Endothelial cell of umbilical vein (primary cell): ENCODE data around the gene GYPC. TPM values are rescaled to one million over a fixed set of nuclear protein-coding genes. Genes with fewer than 3 reads are reported as not detected.

Source experiments
- BruUV-seq: library from RNA; stranded (reverse); fragments of 400-500 nt; replicated peaks from 2 replicates; lab custom pipeline; 2021; lab: Mats Ljungman, UMichigan
- CTCF ChIA-PET: fragments of 300-600, 350-600 bp; sonication (Branson Sonifier 250); formaldehyde crosslinking; loops from one replicate; lab custom pipeline; 2021; ENCODE audit warnings: antibody characterized with exemption, inconsistent platforms; lab: Charles Lee
- POLR2A ChIA-PET: fragments of 300-600, 350-600 bp; sonication (Branson Sonifier 250); formaldehyde crosslinking; loops from one replicate; lab custom pipeline; 2021; ENCODE audit warnings: antibody characterized with exemption, inconsistent platforms; lab: Charles Lee
- DNase-seq: peaks from one replicate; pipeline ENCODE4 v3.0.0-alpha.2; 2011; ENCODE audit warnings: low read depth, low spot score
- FAIRE-seq: peaks from 2 replicates; lab custom pipeline; 2011; peaks lifted over from hg19 to GRCh38; lab: Jason Lieb, UNC
- H2AFZ ChIP-seq: 2 replicates; pipeline ENCODE4 v1.6.0; 2012; ENCODE audit warnings: low read depth, low read length, control low read depth, inconsistent platforms
- H3K27ac ChIP-seq: 2 replicates; pipeline ENCODE4 v1.5.1; 2011; ENCODE audit warnings: low read depth, mild to moderate bottlenecking, control low read depth, low read length, moderate library complexity; ENCODE audit not compliant: insufficient read depth
- H3K27me3 ChIP-seq, 2 experiments: 2 replicates each; pipeline versions ENCODE4 v1.6.0 to v1.6.1; 2011; ENCODE audit warnings: low read length in 2 of 2, mixed read lengths in 1 of 2; ENCODE audit not compliant: control insufficient read depth in 2 of 2, insufficient read depth in 2 of 2
- H3K36me3 ChIP-seq, 2 experiments: 2 replicates in 1 of 2; 3 replicates in 1 of 2; pipeline ENCODE4 v1.5.1; 2011; ENCODE audit warnings: low read length in 2 of 2, mild to moderate bottlenecking in 1 of 2, moderate library complexity in 1 of 2; ENCODE audit not compliant: control insufficient read depth in 2 of 2, insufficient read depth in 2 of 2; ENCODE audit errors: extremely low read depth in 1 of 2
- H3K4me1 ChIP-seq: 3 replicates; pipeline ENCODE4 v1.5.1; 2011; ENCODE audit warnings: mild to moderate bottlenecking, low read length; ENCODE audit not compliant: control insufficient read depth, insufficient read depth; ENCODE audit errors: extremely low read depth
- H3K4me2 ChIP-seq: 2 replicates; pipeline ENCODE4 v1.6.1; 2011; ENCODE audit warnings: low read length, control low read depth, mixed read lengths; ENCODE audit not compliant: insufficient read depth
- H3K4me3 ChIP-seq, 3 experiments: fragments of 200-600 bp in 1 of 3; sonication (generic), shearing (Covaris generic) in 1 of 3; replicated peaks in 1 of 3; 2 replicates each; pipeline ENCODE4 v1.5.1; 2011 to 2016; ENCODE audit warnings: control low read depth in 3 of 3, low read length in 3 of 3, mild to moderate bottlenecking in 2 of 3, inconsistent platforms in 1 of 3, low read depth in 1 of 3, moderate library complexity in 1 of 3; ENCODE audit not compliant: insufficient read depth in 1 of 3
- H3K79me2 ChIP-seq: 2 replicates; pipeline ENCODE4 v1.6.0; 2012; ENCODE audit warnings: low read length, inconsistent platforms; ENCODE audit not compliant: control insufficient read depth, insufficient read depth
- H3K9ac ChIP-seq: replicated peaks from 2 replicates; pipeline ENCODE3; 2011; ENCODE audit warnings: low read length, control low read depth; ENCODE audit not compliant: insufficient read depth; ENCODE audit errors: extremely low read depth
- H3K9me1 ChIP-seq: replicated peaks from 3 replicates; pipeline ENCODE4 v1.6.0; 2011; ENCODE audit warnings: mild to moderate bottlenecking, low read length; ENCODE audit not compliant: control insufficient read depth, insufficient read depth; ENCODE audit errors: extremely low read depth
- H3K9me3 ChIP-seq: replicated peaks from 2 replicates; pipeline ENCODE4 v1.5.1; 2012; ENCODE audit warnings: low read length, inconsistent platforms; ENCODE audit not compliant: control insufficient read depth, insufficient read depth
- H4K20me1 ChIP-seq: replicated peaks from 2 replicates; pipeline ENCODE3; 2011; ENCODE audit warnings: mild to moderate bottlenecking, low read length; ENCODE audit not compliant: control insufficient read depth, insufficient read depth; ENCODE audit errors: extremely low read depth
- CTCF ChIP-seq, 2 donors: IDR thresholded peaks; 1 replicate in 1 of 2; 2 replicates in 1 of 2; pipeline ENCODE4 v1.5.1; 2011; ENCODE audit warnings: low read length in 2 of 2, mild to moderate bottlenecking in 2 of 2, moderate library complexity in 2 of 2, control low read depth in 1 of 2, inconsistent platforms in 1 of 2, low read depth in 1 of 2; ENCODE audit not compliant: insufficient read depth in 1 of 2; ENCODE audit errors: extremely low read depth in 1 of 2
- EZH2 ChIP-seq: IDR thresholded peaks from 2 replicates; pipeline ENCODE4 v1.6.1; 2012; ENCODE audit warnings: borderline replicate concordance, low read depth, mild to moderate bottlenecking, moderate library complexity, low read length, inconsistent platforms; ENCODE audit not compliant: severe bottlenecking
- GATA2 ChIP-seq: IDR thresholded peaks from 2 replicates; pipeline ENCODE4 v1.7.0; 2011; ENCODE audit warnings: low read depth, mild to moderate bottlenecking, moderate library complexity, mixed read lengths, low read length; ENCODE audit not compliant: insufficient read length, insufficient read depth
- MAX ChIP-seq: IDR thresholded peaks from 2 replicates; pipeline ENCODE4 v1.6.1; 2011; ENCODE audit not compliant: insufficient read depth, insufficient read length
- MYC ChIP-seq: IDR thresholded peaks from one replicate; pipeline ENCODE4 v1.6.1; 2011; ENCODE audit warnings: mild to moderate bottlenecking, low read depth, low read length
- POLR2A ChIP-seq: IDR thresholded peaks from 2 replicates; pipeline ENCODE4 v1.6.1; 2012; ENCODE audit warnings: low read depth, mild to moderate bottlenecking, control low read depth, low read length
- dilution Hi-C: fragments of 300-500 bp; cut with MboI; formaldehyde crosslinking; loops from one replicate; pipeline ENCODE4 v1.15.0; 2019; ENCODE audit warnings: low sequenced_read_pairs; ENCODE audit not compliant: extremely low pct_ligation_motif_present
- intact Hi-C: fragments of 100-400 bp; cut with micrococcal nuclease; formaldehyde crosslinking; loops from one replicate; pipeline ENCODE4 v1.10.0; 2022
- polyA plus RNA-seq, 4 experiments: library from polyadenylated mRNA; depleted of rRNA in 3 of 4; stranded (reverse) in 3 of 4; unstranded in 1 of 4; fragments of >200 nt; gene quantifications; 2 replicates each; pipeline versions ENCODE4 v1.2.1 to v1.2.3, GENCODE V29; 2011 to 2012; ENCODE audit warnings: missing spikeins in 1 of 4
- total RNA-seq: library from RNA; stranded (reverse); gene quantifications from 2 replicates; pipeline ENCODE4 v1.2.3, GENCODE V29; 2021

GYPC gene
- total and polyA plus RNA-seq, 2 donors (not counting 3 experiments of a cell fraction or from before 2014, with no cell fraction given) = 3.5 to 13.3 TPM

DNA sequence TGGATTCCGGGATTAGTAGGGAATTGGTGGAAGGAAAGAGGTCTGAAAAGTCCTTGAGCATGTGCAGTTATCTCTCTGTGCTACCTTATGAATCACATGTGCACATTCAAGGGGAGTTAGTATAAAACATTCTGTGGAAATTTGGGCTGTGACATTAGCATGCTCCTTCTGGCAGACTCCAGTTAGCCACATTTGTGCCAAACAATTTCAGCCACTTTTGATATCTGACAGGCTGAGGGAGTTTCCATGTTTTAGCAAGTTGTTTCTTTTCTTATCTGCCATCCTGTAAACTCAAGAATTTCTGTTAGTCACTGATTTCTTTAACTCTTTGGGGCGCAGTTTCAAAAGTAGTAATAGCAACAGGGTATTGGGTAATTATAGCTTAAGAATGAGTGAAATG is 28.3 kb upstream of the GYPC start:
- Histone ChIP-seq H2AFZ (no peak overlapping the region), H3K9ac (no peak overlapping the region), H4K20me1 (no peaks in the 10 kb centered on the region), H3K9me1 (no peaks in the 10 kb centered on the region), H3K36me3 (no peaks in the 10 kb centered on the region), H3K4me2 (no peak overlapping the region), H3K79me2 (no peaks in the 10 kb centered on the region), H3K4me3 (no peak overlapping the region), H3K9me3 (no peaks in the 10 kb centered on the region), H3K4me1 (no peaks in the 10 kb centered on the region), H3K27me3 (no peaks in the 10 kb centered on the region), H3K27ac (no peak overlapping the region)
- CTCF ChIA-PET = no interaction called here
- FAIRE-seq (no peak), DNase-seq (no peak)
- dilution Hi-C loops = no loop called here
- no TSS peak for BruUV-seq
- intact Hi-C loops = no loop called here
- POLR2A ChIA-PET = no interaction called here
- TF ChIP-seq POLR2A (no peak), EZH2 (no peak), MAX (no peak), CTCF (IDR thresholded peaks at IDR 0.05; ENCODE audit: extremely low read depth in 1 of 2, insufficient read depth in 1 of 2, low read depth in 1 of 2, low read length in 2 of 2) (no peak), GATA2 (no peak)

GRCh38 chr2:126634273-126634861 is 21.6 kb upstream of the GYPC start:
- dilution Hi-C loops = no loop called here
- no peaks in the 10 kb centered on the region for H3K27me3 ChIP-seq
- BruUV-seq = no TSS peak
- no peaks in the 10 kb centered on the region for H3K9me1 ChIP-seq
- intact Hi-C loops = no loop called here
- TF ChIP-seq POLR2A (no peak), MYC (no peak), EZH2 (no peak), CTCF (IDR thresholded peaks at IDR 0.05; ENCODE audit: extremely low read depth in 1 of 2, insufficient read depth in 1 of 2, low read depth in 1 of 2, low read length in 2 of 2) (peak; percentile 20 to 30)
- no peak overlapping the region for H3K9ac ChIP-seq
- H3K4me1 ChIP-seq = no peaks in the 10 kb centered on the region
- no peaks in the 10 kb centered on the region for H4K20me1 ChIP-seq
- no peak overlapping the region for H3K4me2 ChIP-seq
- H2AFZ ChIP-seq = no peak overlapping the region
- DNase-seq (no peak), FAIRE-seq (no peak)
- H3K4me3 ChIP-seq = no peak overlapping the region
- H3K27ac ChIP-seq = no peak overlapping the region
- H3K9me3 ChIP-seq = no peaks in the 10 kb centered on the region
- no peaks in the 10 kb centered on the region for H3K79me2 ChIP-seq
- POLR2A ChIA-PET = no interaction called here
- no peaks in the 10 kb centered on the region for H3K36me3 ChIP-seq
- CTCF ChIA-PET = no interaction called here
